GM23338 (cell line): ENCODE measurements around the gene FBXO24. TPM values are rescaled to one million over a fixed set of nuclear protein-coding genes. Genes with fewer than 3 reads are reported as not detected.

ENCODE experiments used
- ATAC-seq: fragments of 200-7000 bp; cut with Tn5 transposase; 3 replicates; pipeline ENCODE4 v1.9.1; 2020
- DNase-seq: peaks from one replicate; pipeline ENCODE4 v3.0.0-alpha.2; 2015; ENCODE audit warnings: low spot score
- H2AFZ ChIP-seq: fragments of 200-600 bp; sonication (generic); 2 replicates; pipeline ENCODE4 v1.8.0; 2016; ENCODE audit warnings: antibody characterized with exemption, mild to moderate bottlenecking, moderate library complexity
- H3F3A ChIP-seq: fragments of 200-600 bp; sonication (generic); replicated peaks from 2 replicates; pipeline ENCODE4 v1.8.0; 2017; ENCODE audit warnings: antibody characterized with exemption, mixed run types, low read depth
- H3K27ac ChIP-seq: fragments of 200-600 bp; sonication (generic); 2 replicates; pipeline ENCODE4 v1.6.1; 2016; ENCODE audit warnings: low read depth
- H3K27me3 ChIP-seq: fragments of 200-600 bp; sonication (generic); 2 replicates; pipeline ENCODE4 v1.8.0; 2016; ENCODE audit warnings: mild to moderate bottlenecking, mixed run types, moderate library complexity; ENCODE audit not compliant: insufficient read depth
- H3K36me3 ChIP-seq: fragments of 200-600 bp; sonication (generic); 2 replicates; pipeline ENCODE4 v1.8.0; 2016; ENCODE audit warnings: mild to moderate bottlenecking; ENCODE audit not compliant: insufficient read depth
- H3K4me1 ChIP-seq: fragments of 200-600 bp; sonication (generic); 2 replicates; pipeline ENCODE4 v1.8.0; 2016; ENCODE audit warnings: mild to moderate bottlenecking, moderate library complexity; ENCODE audit not compliant: insufficient read depth
- H3K4me2 ChIP-seq: fragments of 200-600 bp; sonication (generic); 2 replicates; pipeline ENCODE4 v1.7.1; 2017; ENCODE audit warnings: mixed run types
- H3K4me3 ChIP-seq: fragments of 200-600 bp; sonication (generic); 2 replicates; pipeline ENCODE4 v1.6.1; 2016; ENCODE audit warnings: mixed run types
- H3K79me2 ChIP-seq: fragments of 200-600 bp; sonication (generic); replicated peaks from 2 replicates; pipeline ENCODE4 v1.8.0; 2017; ENCODE audit warnings: mild to moderate bottlenecking; ENCODE audit not compliant: insufficient read depth
- H3K9me2 ChIP-seq: fragments of 200-600 bp; sonication (generic); 2 replicates; pipeline ENCODE4 v1.8.0; 2017; ENCODE audit not compliant: insufficient read depth
- H4K20me1 ChIP-seq: fragments of 200-600 bp; sonication (generic); replicated peaks from 2 replicates; pipeline ENCODE4 v1.8.0; 2017; ENCODE audit warnings: mild to moderate bottlenecking; ENCODE audit not compliant: insufficient read depth
- H3K27ac Mint-ChIP-seq: 2 replicates; pipeline ENCODE4 v1.8.0; 2020; ENCODE audit warnings: inconsistent platforms, mild to moderate bottlenecking, moderate library complexity, mixed read lengths
- H3K27me3 Mint-ChIP-seq: 3 replicates; pipeline ENCODE4 v1.8.0; 2022; ENCODE audit warnings: low read depth, mild to moderate bottlenecking, moderate library complexity, mixed read lengths, inconsistent platforms; ENCODE audit not compliant: insufficient read depth, poor library complexity
- H3K36me3 Mint-ChIP-seq: 3 replicates; pipeline ENCODE4 v1.8.0; 2021; ENCODE audit warnings: low read depth, mild to moderate bottlenecking, inconsistent platforms, moderate library complexity, mixed read lengths
- H3K4me1 Mint-ChIP-seq: 3 replicates; pipeline ENCODE4 v1.8.0; 2020; ENCODE audit warnings: mild to moderate bottlenecking, inconsistent platforms, mixed read lengths
- H3K4me3 Mint-ChIP-seq: 3 replicates; pipeline ENCODE4 v1.8.0; 2021; ENCODE audit warnings: moderate library complexity, mild to moderate bottlenecking, inconsistent platforms, mixed read lengths
- H3K9me3 Mint-ChIP-seq: 3 replicates; pipeline ENCODE4 v1.8.0; 2020; ENCODE audit warnings: moderate library complexity, mild to moderate bottlenecking, inconsistent platforms, mixed read lengths
- CTCF ChIP-seq, 2 experiments: fragments of 200-600 bp in 1 of 2; sonication (generic) in 1 of 2; conservative IDR thresholded peaks; 2 replicates each; pipeline versions ENCODE4 v1.5.1 to v1.6.1; 2016 to 2017; ENCODE audit warnings: antibody characterized with exemption in 2 of 2, low read depth in 2 of 2, mild to moderate bottlenecking in 2 of 2, moderate library complexity in 1 of 2
- ETS1 ChIP-seq: IDR thresholded peaks from 2 replicates; pipeline ENCODE4 v1.6.1; 2016; ENCODE audit warnings: antibody characterized with exemption
- NANOG ChIP-seq: IDR thresholded peaks from 2 replicates; pipeline ENCODE4 v1.6.1; 2016; ENCODE audit warnings: antibody characterized with exemption, borderline replicate concordance
- STAT1 ChIP-seq: IDR thresholded peaks from one replicate; pipeline ENCODE4 v1.6.1; 2016; ENCODE audit warnings: antibody characterized with exemption; ENCODE audit not compliant: unreplicated experiment
- ZNF331 ChIP-seq: fragments of 250-450 bp; sonication (Bioruptor Pico); IDR thresholded peaks from 2 replicates; pipeline ENCODE4 v1.5.0; 2020; ENCODE audit warnings: low read depth, mild to moderate bottlenecking, moderate library complexity
- ZNF462 ChIP-seq: fragments of 250-450 bp; sonication (Bioruptor Pico); IDR thresholded peaks from 2 replicates; pipeline ENCODE4 v1.5.0; 2020; ENCODE audit warnings: mild to moderate bottlenecking, moderate library complexity
- polyA plus RNA-seq: library from polyadenylated mRNA; unstranded; fragments of >200 nt; fragmentation: Nextera tagmentation; extraction: Ambion mirVana; gene quantifications from 2 replicates; pipeline ENCODE4 v1.2.1, GENCODE V29; 2016
- total RNA-seq: library from RNA; depleted of rRNA; stranded (reverse); fragments of >200 nt; shearing (Covaris generic); gene quantifications from 2 replicates; pipeline ENCODE4 v1.2.3, GENCODE V29; 2014

FBXO24 gene
- total and polyA plus RNA-seq, 2 experiments from 2014 or later: 2.1 to 2.4 TPM

- TF ChIP-seq ZNF462 (CRISPR knock-in tag): no peak
- no peak for TF ChIP-seq STAT1
- TF ChIP-seq ETS1: no peak
- TF ChIP-seq ZNF331 (CRISPR knock-in tag): no peak
- no peak for TF ChIP-seq NANOG
Measured at GRCh38 chr7:100575206-100575631, 10.9 kb upstream of the FBXO24 start (continued).

GRCh38 chr7:100575746-100576383 lies 10.3 kb upstream of the FBXO24 start:
- peaks cover under 1% of the 10 kb centered on the region; the same call in 1 of the 2 replicates for H3K27me3 ChIP-seq
- no peak for ATAC-seq
- DNase-seq: no peak
- peaks cover 5% of the 10 kb centered on the region; the same call in 1 of the 2 replicates for H3K36me3 ChIP-seq
- H2AFZ ChIP-seq: no peak overlapping the region
- H3K4me1 Mint-ChIP-seq: peaks cover 16% of the 10 kb centered on the region
- H3K9me3 Mint-ChIP-seq: no peaks in the 10 kb centered on the region
- H3K4me2 ChIP-seq: no peak overlapping the region
- H3K9me2 ChIP-seq: no peaks in the 10 kb centered on the region
- peaks cover 20% of the 10 kb centered on the region for H3K27me3 Mint-ChIP-seq
- H3K36me3 Mint-ChIP-seq: peaks cover 12% of the 10 kb centered on the region
- peaks cover 5% of the 10 kb centered on the region; the same call in 1 of the 2 replicates for H3F3A ChIP-seq
- H4K20me1 ChIP-seq: no peaks in the 10 kb centered on the region
- H3K4me3 Mint-ChIP-seq: no peak overlapping the region
- H3K79me2 ChIP-seq: no peaks in the 10 kb centered on the region
- peaks cover 19% of the 10 kb centered on the region for H3K4me1 ChIP-seq
- H3K4me3 ChIP-seq: no peak overlapping the region
- H3K27ac ChIP-seq: no peak overlapping the region
- H3K27ac Mint-ChIP-seq: no peak overlapping the region
- TF ChIP-seq CTCF (conservative IDR thresholded peaks at IDR 0.05; ENCODE audit: low read depth in 2 of 2) (no peak), ZNF331 (CRISPR knock-in tag) (no peak)
